ENCODE measurements around the gene IP6K1.

DNA sequence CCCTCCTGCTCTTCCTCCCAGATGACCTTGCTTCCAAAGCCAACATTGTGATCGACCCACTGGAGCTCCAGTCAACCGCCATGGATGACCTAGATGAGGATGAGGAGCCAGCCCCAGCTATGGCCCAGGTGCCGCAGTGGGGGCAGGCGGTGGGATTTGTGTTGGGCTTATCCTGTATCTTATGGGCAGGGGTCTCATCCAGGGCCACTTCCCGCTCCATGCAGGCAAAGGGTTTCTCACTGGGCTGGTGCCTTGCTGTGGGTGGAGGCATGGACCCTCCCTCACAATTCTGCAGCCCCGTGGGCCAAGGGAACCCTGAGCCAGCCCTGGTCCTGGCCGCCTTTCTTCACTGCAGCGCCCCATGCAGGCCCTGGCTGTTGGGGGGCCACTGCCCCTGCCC is 81.7 kb downstream of the IP6K1 start:
- TF ChIP-seq, protein P1, sequence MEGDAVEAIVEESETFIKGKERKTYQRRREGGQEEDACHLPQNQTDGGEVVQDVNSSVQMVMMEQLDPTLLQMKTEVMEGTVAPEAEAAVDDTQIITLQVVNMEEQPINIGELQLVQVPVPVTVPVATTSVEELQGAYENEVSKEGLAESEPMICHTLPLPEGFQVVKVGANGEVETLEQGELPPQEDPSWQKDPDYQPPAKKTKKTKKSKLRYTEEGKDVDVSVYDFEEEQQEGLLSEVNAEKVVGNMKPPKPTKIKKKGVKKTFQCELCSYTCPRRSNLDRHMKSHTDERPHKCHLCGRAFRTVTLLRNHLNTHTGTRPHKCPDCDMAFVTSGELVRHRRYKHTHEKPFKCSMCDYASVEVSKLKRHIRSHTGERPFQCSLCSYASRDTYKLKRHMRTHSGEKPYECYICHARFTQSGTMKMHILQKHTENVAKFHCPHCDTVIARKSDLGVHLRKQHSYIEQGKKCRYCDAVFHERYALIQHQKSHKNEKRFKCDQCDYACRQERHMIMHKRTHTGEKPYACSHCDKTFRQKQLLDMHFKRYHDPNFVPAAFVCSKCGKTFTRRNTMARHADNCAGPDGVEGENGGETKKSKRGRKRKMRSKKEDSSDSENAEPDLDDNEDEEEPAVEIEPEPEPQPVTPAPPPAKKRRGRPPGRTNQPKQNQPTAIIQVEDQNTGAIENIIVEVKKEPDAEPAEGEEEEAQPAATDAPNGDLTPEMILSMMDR (IDR thresholded peaks at IDR 0.05): no peak
- TF ChIP-seq POLR2A (IDR thresholded peaks at IDR 0.05): no peak
